Mesenchymal stem cell (in vitro differentiated cells and primary cell): ENCODE data around the gene ZNF829.

Experiments
- DNase-seq: peaks from one replicate; pipeline ENCODE4 v3.0.0-alpha.2; 2013
- H2AFZ ChIP-seq: one replicate; pipeline ENCODE4 v1.6.1; 2013; ENCODE audit warnings: low read depth, mild to moderate bottlenecking, control low read depth, inconsistent platforms, low read length, moderate library complexity
- H2AK5ac ChIP-seq: 2 replicates; pipeline ENCODE4 v1.6.1; 2013; ENCODE audit warnings: low read length, moderate library complexity, mild to moderate bottlenecking, inconsistent platforms; ENCODE audit not compliant: severe bottlenecking
- H2BK120ac ChIP-seq: one replicate; pipeline ENCODE4 v1.6.1; 2013; ENCODE audit warnings: low read depth, mild to moderate bottlenecking, inconsistent platforms, low read length, moderate library complexity
- H2BK12ac ChIP-seq, 2 experiments: one replicate each; pipeline ENCODE4 v1.6.1; 2013; ENCODE audit warnings: inconsistent platforms in 2 of 2, low read length in 2 of 2, mild to moderate bottlenecking in 2 of 2, moderate library complexity in 2 of 2, control low read depth in 1 of 2
- H2BK15ac ChIP-seq: one replicate; pipeline ENCODE4 v1.6.1; 2013; ENCODE audit warnings: mild to moderate bottlenecking, low read depth, inconsistent platforms; ENCODE audit not compliant: poor library complexity, severe bottlenecking
- H2BK5ac ChIP-seq: 2 replicates; pipeline ENCODE4 v1.6.1; 2013; ENCODE audit warnings: low read depth, mild to moderate bottlenecking, low read length, control low read depth, inconsistent platforms; ENCODE audit not compliant: poor library complexity, severe bottlenecking
- H3K14ac ChIP-seq, 2 experiments: one replicate each; pipeline ENCODE4 v1.6.1; 2013; ENCODE audit warnings: inconsistent platforms in 2 of 2, low read length in 2 of 2, control low read depth in 1 of 2, mild to moderate bottlenecking in 1 of 2, moderate library complexity in 1 of 2
- H3K18ac ChIP-seq, 2 experiments: one replicate each; pipeline ENCODE4 v1.6.1; 2013; ENCODE audit warnings: inconsistent platforms in 2 of 2, low read length in 2 of 2, control low read depth in 1 of 2, low read depth in 1 of 2, mild to moderate bottlenecking in 1 of 2
- H3K23ac ChIP-seq, 2 experiments: one replicate each; pipeline ENCODE4 v1.6.1; 2013; ENCODE audit warnings: inconsistent platforms in 2 of 2, low read length in 2 of 2, mild to moderate bottlenecking in 2 of 2, moderate library complexity in 2 of 2, control low read depth in 1 of 2
- H3K27ac ChIP-seq: 2 replicates; pipeline ENCODE4 v1.5.1; 2013; ENCODE audit warnings: mild to moderate bottlenecking, moderate library complexity, low read length, control low read depth, inconsistent platforms; ENCODE audit not compliant: poor library complexity, severe bottlenecking
- H3K27me3 ChIP-seq, 2 experiments: 2 replicates each; pipeline versions ENCODE4 v1.6.1 to v1.7.0; 2013; ENCODE audit warnings: low read length in 2 of 2, mild to moderate bottlenecking in 2 of 2, moderate library complexity in 2 of 2, control low read depth in 1 of 2, inconsistent platforms in 1 of 2; ENCODE audit not compliant: control insufficient read depth in 1 of 2, insufficient read depth in 1 of 2
- H3K36me3 ChIP-seq, 2 experiments: 2 replicates each; pipeline versions ENCODE4 v1.6.1 to v1.7.0; 2013; ENCODE audit warnings: low read length in 2 of 2, control low read depth in 1 of 2, inconsistent platforms in 1 of 2, low read depth in 1 of 2, mild to moderate bottlenecking in 1 of 2; ENCODE audit not compliant: insufficient read depth in 2 of 2, control insufficient read depth in 1 of 2
- H3K4ac ChIP-seq, 2 experiments: one replicate each; pipeline ENCODE4 v1.6.1; 2013; ENCODE audit warnings: inconsistent platforms in 2 of 2, low read length in 2 of 2, mild to moderate bottlenecking in 2 of 2, moderate library complexity in 2 of 2, control low read depth in 1 of 2, low read depth in 1 of 2
- H3K4me1 ChIP-seq: 2 replicates; pipeline ENCODE4 v1.6.1; 2013; ENCODE audit warnings: low read depth, low read length, control low read depth; ENCODE audit not compliant: control insufficient read depth, insufficient read depth
- H3K4me2 ChIP-seq: 2 replicates; pipeline ENCODE4 v1.6.1; 2013; ENCODE audit warnings: low read length, mild to moderate bottlenecking, inconsistent platforms; ENCODE audit not compliant: poor library complexity, severe bottlenecking
- H3K4me3 ChIP-seq, 2 experiments: 2 replicates each; pipeline versions ENCODE4 v1.5.1 to v1.7.0; 2013; ENCODE audit warnings: low read length in 2 of 2, mild to moderate bottlenecking in 2 of 2, control low read depth in 1 of 2, low read depth in 1 of 2; ENCODE audit not compliant: insufficient read depth in 1 of 2
- H3K79me1 ChIP-seq: replicated peaks from 2 replicates; pipeline ENCODE4 v1.6.1; 2013; ENCODE audit warnings: mild to moderate bottlenecking, control low read depth, low read length, inconsistent platforms; ENCODE audit not compliant: poor library complexity, severe bottlenecking
- H3K9ac ChIP-seq: 2 replicates; pipeline ENCODE4 v1.7.0; 2013; ENCODE audit warnings: mild to moderate bottlenecking, low read length, moderate library complexity
- H3K9me3 ChIP-seq: 2 replicates; pipeline ENCODE4 v1.7.0; 2013; ENCODE audit warnings: mild to moderate bottlenecking, low read length; ENCODE audit not compliant: control insufficient read depth
- H4K8ac ChIP-seq: one replicate; pipeline ENCODE4 v1.6.1; 2013; ENCODE audit warnings: inconsistent platforms, mild to moderate bottlenecking, low read length, moderate library complexity
- H4K91ac ChIP-seq: one replicate; pipeline ENCODE4 v1.6.1; 2013; ENCODE audit warnings: mild to moderate bottlenecking, low read length, inconsistent platforms
- WGBS: methylation state at CpG from one replicate; pipeline ENCODE4 v1.1.7; 2013; ENCODE audit warnings: mixed read lengths; 5-methylcytosine and 5-hydroxymethylcytosine counted together

Gene ZNF829

DNA sequence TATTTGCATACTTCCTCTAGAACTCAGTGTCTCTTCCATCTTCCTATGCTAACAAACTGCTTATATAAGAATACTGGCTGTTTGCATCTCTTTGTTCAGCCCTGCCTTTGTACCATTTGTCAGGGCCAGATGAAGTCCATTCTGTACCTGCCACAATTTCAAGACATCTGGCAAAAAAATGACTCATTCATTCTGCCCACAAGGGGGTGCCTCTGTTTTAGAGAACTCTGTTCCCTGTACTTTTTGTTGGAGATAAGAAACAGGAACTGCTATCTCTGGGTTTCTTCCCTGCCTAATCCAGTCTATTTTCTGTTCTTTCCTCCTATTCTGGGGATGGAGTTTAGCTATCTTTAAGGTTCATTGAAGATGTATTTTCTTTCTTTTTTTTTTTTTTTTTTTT lies 23.1 kb upstream of the ZNF829 start:
- DNase-seq: no peak
- Histone ChIP-seq H2AK5ac (no peak overlapping the region), H3K4me2 (no peak overlapping the region), H3K9ac (no peak overlapping the region), H2BK15ac (no peak overlapping the region), H2BK5ac (no peak overlapping the region), H4K8ac (no peak overlapping the region), H3K4ac (no peak overlapping the region), H4K91ac (no peak overlapping the region), H3K27ac (no peak overlapping the region), H3K36me3 (peaks cover 16 to 83% of the 10 kb centered on the region in 2 experiments), H2BK120ac (no peak overlapping the region), H3K4me1 (no peaks in the 10 kb centered on the region), H2BK12ac (no peak overlapping the region), H3K27me3 (no peaks in the 10 kb centered on the region), H3K18ac (no peak overlapping the region), H3K14ac (no peak overlapping the region), H3K9me3 (peaks cover 96% of the 10 kb centered on the region), H3K23ac (no peak overlapping the region), H3K4me3 (peak overlapping the region in 1 of 2 experiments; percentile 40), H2AFZ (no peak overlapping the region), H3K79me1 (peaks cover 4% of the 10 kb centered on the region)

DNA sequence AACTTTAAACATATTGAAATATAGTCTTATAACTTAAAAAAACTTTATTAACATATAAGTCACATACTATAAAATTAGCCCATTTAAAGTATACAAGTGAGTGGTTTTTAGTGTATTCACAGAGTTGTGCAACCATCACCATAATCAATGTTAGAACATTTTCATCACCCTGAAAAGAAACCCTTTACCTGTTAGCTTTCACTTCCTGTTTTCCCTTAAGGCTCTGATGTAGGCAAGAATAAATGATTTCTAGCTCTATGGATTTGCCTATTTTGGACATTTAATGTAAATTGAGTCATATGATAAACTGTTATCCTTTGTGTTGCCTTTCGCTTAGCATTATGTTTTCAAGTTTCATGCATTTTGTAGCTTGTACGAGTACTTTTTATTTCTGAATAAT lies 15.6 kb upstream of the ZNF829 start:
- no peaks in the 10 kb centered on the region for H3K4me1 ChIP-seq
- H2AK5ac ChIP-seq: no peak overlapping the region
- H4K8ac ChIP-seq: no peak overlapping the region
- no peaks in the 10 kb centered on the region for H3K27me3 ChIP-seq
- no CpG with 5 or more reads among the region's 2 CpGs for WGBS
- H3K18ac ChIP-seq: no peak overlapping the region
- no peak overlapping the region for H2BK15ac ChIP-seq
- peaks cover 94% of the 10 kb centered on the region for H3K9me3 ChIP-seq
- H2BK120ac ChIP-seq: no peak overlapping the region
- no peak overlapping the region for H2BK5ac ChIP-seq
- peak overlapping the region in 1 of 2 experiments; percentile 42 for H3K4me3 ChIP-seq
- H3K23ac ChIP-seq: no peak overlapping the region
- peaks cover 12% of the 10 kb centered on the region for H3K79me1 ChIP-seq
- no peak overlapping the region for H2BK12ac ChIP-seq
- H3K14ac ChIP-seq: no peak overlapping the region
- H3K4me2 ChIP-seq: no peak overlapping the region
- H2AFZ ChIP-seq: no peak overlapping the region
- H3K9ac ChIP-seq: no peak overlapping the region
- H4K91ac ChIP-seq: no peak overlapping the region
- no peak for DNase-seq
- no peak overlapping the region for H3K4ac ChIP-seq
- no peak overlapping the region for H3K27ac ChIP-seq
- H3K36me3 ChIP-seq: peaks cover 12 to 64% of the 10 kb centered on the region in 2 experiments

DNA sequence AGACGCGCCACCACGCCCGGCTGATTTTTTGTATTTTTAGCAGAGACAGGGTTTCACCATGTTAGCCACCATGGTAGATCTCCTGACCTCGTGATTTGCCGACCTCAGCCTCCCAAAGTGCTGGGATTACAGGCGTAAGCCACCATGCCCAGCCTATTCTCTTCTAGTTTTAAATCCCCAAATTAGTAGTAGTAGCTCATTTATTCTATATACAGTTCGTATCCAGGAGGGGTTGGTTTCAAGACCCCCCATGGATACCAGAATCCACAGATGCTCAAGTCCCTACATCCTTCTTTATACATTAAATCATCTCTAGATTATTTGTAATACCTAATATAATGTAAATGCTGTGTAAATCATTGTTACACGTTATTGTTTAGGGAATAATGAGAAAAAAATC lies 2.0 kb upstream of the ZNF829 start:
- Histone ChIP-seq H2BK120ac (no peak overlapping the region), H3K18ac (no peak overlapping the region), H3K79me1 (peaks cover 11% of the 10 kb centered on the region), H4K8ac (no peak overlapping the region), H3K4me1 (peaks cover 3% of the 10 kb centered on the region), H2BK12ac (no peak overlapping the region), H3K4me2 (no peak overlapping the region), H3K4me3 (peak overlapping the region in 1 of 2 experiments; percentile 38), H3K9ac (no peak overlapping the region), H3K9me3 (peaks cover 58% of the 10 kb centered on the region), H2BK15ac (no peak overlapping the region), H3K14ac (no peak overlapping the region), H4K91ac (no peak overlapping the region), H2BK5ac (no peak overlapping the region), H2AK5ac (no peak overlapping the region), H3K23ac (no peak overlapping the region), H3K4ac (no peak overlapping the region), H2AFZ (no peak overlapping the region), H3K27ac (no peak overlapping the region), H3K27me3 (no peaks in the 10 kb centered on the region), H3K36me3 (peaks cover 19 to 57% of the 10 kb centered on the region in 2 experiments)
- 95% methylated on average over 7 of the region's 9 CpGs for WGBS
- DNase-seq: no peak

DNA sequence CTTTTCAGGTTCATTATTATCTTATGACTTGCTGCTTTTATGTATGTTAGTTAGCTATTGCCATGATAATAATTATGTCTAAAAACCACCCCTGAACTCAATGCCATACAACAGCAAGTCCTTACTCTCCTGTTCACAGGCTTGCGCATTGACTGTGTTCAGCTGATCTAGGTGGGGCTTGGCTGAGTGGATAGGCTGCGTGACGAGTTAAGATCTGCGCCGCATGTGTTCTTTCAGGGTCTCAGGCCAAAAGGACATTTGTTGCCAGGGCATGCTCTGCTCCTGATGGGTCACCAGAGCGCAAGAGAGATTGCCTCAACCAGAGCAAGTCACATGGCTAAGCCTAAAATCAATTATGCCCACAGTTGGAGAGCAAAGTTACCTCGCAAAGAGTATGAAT lies 900 bp upstream of the ZNF829 start:
- Histone ChIP-seq H4K91ac (no peak overlapping the region), H3K4me2 (peak overlapping the region; percentile 66), H2BK12ac (no peak overlapping the region), H2AK5ac (no peak overlapping the region), H3K14ac (no peak overlapping the region), H3K18ac (no peak overlapping the region), H3K4ac (no peak overlapping the region), H3K23ac (no peak overlapping the region), H3K27ac (no peak overlapping the region), H2AFZ (no peak overlapping the region), H3K4me1 (peaks cover 3% of the 10 kb centered on the region), H3K36me3 (peaks cover 12 to 53% of the 10 kb centered on the region in 2 experiments), H3K79me1 (peaks cover 11% of the 10 kb centered on the region), H2BK15ac (no peak overlapping the region), H3K9ac (peak overlapping the region; percentile 96), H3K9me3 (peaks cover 56% of the 10 kb centered on the region), H4K8ac (peak overlapping the region; percentile 57), H3K4me3 (peak overlapping the region in 1 of 2 experiments; percentile 92), H3K27me3 (no peaks in the 10 kb centered on the region), H2BK120ac (no peak overlapping the region), H2BK5ac (no peak overlapping the region)
- no peak for DNase-seq
- 82% methylated on average over 5 of the region's 7 CpGs for WGBS
